Measurements from ENCODE around the gene KRTAP20-2. TPM values are rescaled to one million over a fixed set of nuclear protein-coding genes. Genes with fewer than 3 reads are reported as not detected.

Gene KRTAP20-2
- total and polyA plus RNA-seq, 12 donors, result not detected

- H3K4me1 ChIP-seq (replicated peaks in 1 of 2), result no peaks in the 10 kb centered on the region
- H3K9me3 ChIP-seq (replicated peaks in 1 of 3), result no peaks in the 10 kb centered on the region
- DNase-seq, result no peak
- H3K27ac ChIP-seq, result no peak overlapping the region
- H3K4me3 ChIP-seq, result no peak overlapping the region
- H3K27me3 ChIP-seq, result no peaks in the 10 kb centered on the region
- WGBS, 4 donors, result 56 to 88% (median 75%) methylated on average over 1 of the region's 1 CpG
- intact Hi-C loops (cut with DNase I), result no loop called here
- TF ChIP-seq POLR2A (IDR thresholded peaks at IDR 0.05), result no peak
- TF ChIP-seq CTCF (IDR thresholded peaks at IDR 0.05), result no peak
- no peaks in the 10 kb centered on the region for H3K36me3 ChIP-seq (replicated peaks in 1 of 2)
Observed at GRCh38 chr21:30668776-30669175, 33.8 kb downstream of the KRTAP20-2 start.

DNA sequence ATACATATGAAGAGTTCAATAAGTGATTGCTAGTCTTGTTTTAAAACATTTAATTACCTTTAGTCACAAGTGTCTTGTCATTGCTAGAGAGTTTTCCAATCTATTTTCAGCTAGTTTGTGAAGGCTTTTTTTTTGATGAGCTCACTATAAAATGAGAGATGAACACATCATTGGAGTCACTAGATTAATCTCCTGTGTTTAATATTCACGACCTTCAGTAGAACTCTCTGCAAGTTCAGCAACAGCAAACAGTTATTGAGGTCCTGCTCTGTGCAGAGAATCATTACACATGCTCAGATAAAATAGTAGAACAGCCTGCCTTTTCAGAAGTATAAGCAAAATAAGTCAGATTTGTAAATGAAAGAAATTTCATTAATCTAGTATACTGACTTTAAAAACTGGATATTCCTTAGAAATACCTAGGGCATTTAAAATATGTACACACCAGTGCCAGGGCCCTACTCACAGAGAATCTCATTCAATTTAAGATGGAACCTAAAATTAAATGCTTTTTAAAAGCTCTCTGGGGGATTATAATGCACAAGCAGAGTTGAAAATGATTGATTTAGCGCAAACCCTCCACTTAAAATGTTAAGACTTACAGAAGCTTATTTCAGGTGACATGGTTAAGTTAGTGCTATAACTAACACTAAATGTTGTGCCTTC is 38.1 kb downstream of the KRTAP20-2 start:
- Histone ChIP-seq H3K36me3 (replicated peaks in 1 of 2) (no peaks in the 10 kb centered on the region), H3K9me3 (replicated peaks in 1 of 3) (no peaks in the 10 kb centered on the region), H3K27ac (no peak overlapping the region), H3K4me3 (no peak overlapping the region), H3K4me1 (replicated peaks in 1 of 2) (no peaks in the 10 kb centered on the region), H3K27me3 (no peaks in the 10 kb centered on the region)
- WGBS, 4 donors, result 60 to 65% (median 60%) methylated on average over 2 of the region's 2 CpGs
- intact Hi-C loops (cut with DNase I), result no loop called here
- no peak for DNase-seq
- TF ChIP-seq CTCF (IDR thresholded peaks at IDR 0.05) (no peak), POLR2A (IDR thresholded peaks at IDR 0.05) (no peak)

DNA sequence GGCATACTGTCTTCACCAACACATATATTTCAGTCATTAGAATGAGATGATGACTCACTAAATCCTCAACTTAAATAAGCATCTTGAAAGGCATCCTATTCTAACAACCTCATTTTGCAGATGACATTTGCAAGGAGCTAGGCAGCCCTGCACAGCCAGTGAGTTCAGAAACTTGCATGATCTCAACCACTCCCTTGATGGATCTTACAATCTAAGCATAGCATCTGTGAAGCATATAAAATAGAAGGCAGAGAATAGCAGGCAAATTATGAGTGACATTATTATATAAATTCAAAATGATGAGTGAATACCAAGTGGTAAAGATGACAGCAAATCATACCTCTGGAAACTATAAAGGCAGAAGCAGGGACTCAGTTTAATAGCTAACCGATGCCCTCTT is 39.3 kb downstream of the KRTAP20-2 start:
- 69 to 76% (median 75%) methylated on average over 1 of the region's 1 CpG for WGBS, 4 donors
- Histone ChIP-seq H3K9me3 (replicated peaks in 1 of 3) (no peaks in the 10 kb centered on the region), H3K27me3 (no peaks in the 10 kb centered on the region), H3K36me3 (replicated peaks in 1 of 2) (no peaks in the 10 kb centered on the region), H3K27ac (no peak overlapping the region), H3K4me3 (no peak overlapping the region), H3K4me1 (replicated peaks in 1 of 2) (no peaks in the 10 kb centered on the region)
- TF ChIP-seq POLR2A (IDR thresholded peaks at IDR 0.05), result no peak
- TF ChIP-seq CTCF (IDR thresholded peaks at IDR 0.05), result no peak
- no peak for DNase-seq
- intact Hi-C loops (cut with DNase I), result no loop called here

DNA sequence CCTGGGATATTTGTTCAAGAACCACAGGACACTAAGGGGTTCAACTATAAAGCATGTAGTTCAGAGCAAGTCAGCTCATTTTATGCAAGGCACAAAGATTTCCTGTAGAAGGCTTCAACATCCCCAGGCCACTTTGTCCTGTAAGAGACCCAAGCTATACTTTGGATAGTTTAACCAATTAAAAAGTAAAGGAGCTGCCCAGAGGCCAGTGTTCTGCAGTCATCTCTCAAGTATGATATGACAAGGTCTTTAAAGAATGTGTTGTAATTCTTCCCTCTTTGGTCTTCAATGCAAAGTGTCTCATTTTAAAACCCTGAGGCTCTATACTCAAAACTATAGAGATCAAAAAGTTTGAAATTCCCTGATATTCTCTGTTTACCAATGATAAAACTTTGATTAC is 41.7 kb downstream of the KRTAP20-2 start:
- H3K4me3 ChIP-seq, result no peak overlapping the region
- no peaks in the 10 kb centered on the region for H3K9me3 ChIP-seq (replicated peaks in 1 of 3)
- intact Hi-C loops (cut with DNase I), result no loop called here
- H3K36me3 ChIP-seq (replicated peaks in 1 of 2), result no peaks in the 10 kb centered on the region
- TF ChIP-seq POLR2A (IDR thresholded peaks at IDR 0.05), result no peak
- no peak for TF ChIP-seq CTCF (IDR thresholded peaks at IDR 0.05)
- DNase-seq, result no peak
- H3K4me1 ChIP-seq (replicated peaks in 1 of 2), result no peaks in the 10 kb centered on the region
- H3K27me3 ChIP-seq, result no peaks in the 10 kb centered on the region
- H3K27ac ChIP-seq, result no peak overlapping the region
